NCI-H2227 (cell line): ENCODE measurements around the gene ZSWIM8.
"Not testable (repeated sequence)": the region's sequence is repeated elsewhere in the genome, so short reads cannot be mapped to it uniquely, and the experiment has no call there.

Experiments
- DNase-seq: peaks from one replicate; lab custom pipeline; 2025; ENCODE audit not compliant: unreplicated experiment; lab: John Stamatoyannopoulos, UW

The ZSWIM8 gene

DNA sequence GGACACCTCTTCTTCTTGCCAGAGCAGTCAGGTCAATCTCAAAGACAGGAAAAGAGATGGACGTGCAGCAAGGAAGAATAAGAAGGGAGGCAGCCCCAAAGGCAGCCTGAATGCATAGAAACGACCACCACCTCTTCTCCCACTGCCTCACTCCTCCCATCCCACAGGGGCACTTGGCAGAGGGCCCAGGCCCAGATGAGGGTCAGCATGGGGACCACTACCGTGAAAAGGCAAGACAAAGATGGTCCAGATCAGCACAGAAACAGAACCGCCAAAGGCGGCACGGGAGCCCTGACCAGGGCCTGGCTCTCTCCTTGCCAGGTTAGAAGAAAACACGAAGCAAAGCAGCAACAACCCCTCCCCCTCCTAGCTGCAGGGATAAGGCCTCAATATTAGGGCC lies 27.9 kb downstream of the ZSWIM8 start:
- DNase-seq: no peak

DNA sequence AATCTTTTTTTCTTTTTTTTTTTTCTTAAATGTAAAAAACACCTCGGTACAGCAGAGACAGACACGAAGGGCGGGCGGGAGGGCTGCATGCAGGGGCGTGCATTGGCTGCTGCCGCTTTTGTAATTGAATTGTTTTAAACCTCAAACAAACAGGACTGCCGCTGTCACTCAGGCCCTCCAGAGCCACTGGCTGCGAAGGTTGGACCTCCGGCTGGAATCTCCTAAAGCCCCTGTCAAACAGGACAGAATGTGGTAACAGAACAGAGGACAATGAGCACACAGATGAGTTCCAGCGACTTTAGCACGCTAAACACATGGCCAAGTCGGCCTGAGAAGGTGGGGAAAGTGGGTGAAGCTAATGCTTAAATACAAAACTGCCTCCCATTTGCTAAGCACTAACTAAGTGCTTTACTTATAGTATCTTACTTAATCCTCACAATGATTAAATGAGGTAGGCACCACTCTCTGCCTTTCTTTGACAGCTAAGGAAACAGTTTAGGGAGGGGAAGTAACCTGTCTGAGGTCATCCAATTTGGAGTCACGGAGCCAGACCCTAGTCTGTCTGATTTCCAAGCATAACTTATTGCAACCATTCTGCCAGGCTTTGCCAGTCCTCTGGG lies 29.0 kb downstream of the ZSWIM8 start:
- DNase-seq: no peak

DNA sequence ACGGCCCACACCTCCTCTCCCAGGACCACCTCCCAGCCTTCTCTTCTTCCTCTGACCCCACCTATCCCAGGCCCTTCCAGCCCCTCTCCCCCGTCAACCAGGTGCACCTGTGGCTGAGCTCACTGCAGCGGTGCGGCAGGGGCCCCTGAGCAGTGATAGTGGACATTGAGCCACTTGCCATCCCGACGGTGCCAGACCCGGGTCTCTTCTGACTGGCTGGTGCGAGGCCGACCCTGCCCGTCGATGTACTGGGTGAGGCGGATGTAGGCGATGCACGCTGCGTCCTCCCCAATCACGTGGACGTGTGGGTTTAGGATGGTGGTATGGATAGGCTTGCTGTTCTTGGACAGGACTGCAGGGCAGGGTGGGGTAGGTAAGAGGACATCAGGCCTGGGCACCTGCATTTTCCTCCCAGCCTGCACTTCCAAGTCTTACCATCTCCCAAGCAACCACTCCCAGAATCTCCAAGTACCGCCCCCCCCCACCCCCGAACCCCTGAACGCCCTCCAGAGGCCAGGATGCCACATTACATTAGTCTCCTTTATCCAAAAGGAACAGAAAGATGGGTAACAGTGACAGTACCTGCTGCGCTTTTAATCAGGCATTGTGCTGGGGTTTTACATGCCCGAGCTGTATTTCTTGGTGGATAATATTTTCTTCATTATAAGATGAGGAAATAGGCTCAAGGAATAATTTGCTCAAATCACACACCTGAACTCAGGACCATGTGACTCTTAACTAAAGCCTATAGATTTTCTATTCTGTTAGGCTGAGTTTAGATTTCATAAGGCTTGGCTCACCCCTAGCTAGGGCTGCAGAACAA lies 29.7 kb downstream of the ZSWIM8 start:
- no peak for DNase-seq

DNA sequence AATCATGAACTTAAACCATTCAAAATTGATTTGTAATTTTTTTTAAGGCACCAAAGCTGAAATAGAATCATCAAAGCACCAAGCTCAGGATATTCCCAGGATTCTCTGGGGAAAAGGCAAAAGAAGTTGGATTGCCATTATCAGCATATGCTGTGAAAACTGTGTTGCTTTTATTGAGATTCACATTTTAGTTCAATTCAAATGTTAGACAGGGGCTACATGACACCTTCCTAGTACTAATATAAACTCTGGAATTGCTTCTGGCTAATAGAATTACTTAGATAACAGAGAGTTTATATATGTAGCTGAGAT lies 30.3 kb downstream of the ZSWIM8 start:
- no peak for DNase-seq

DNA sequence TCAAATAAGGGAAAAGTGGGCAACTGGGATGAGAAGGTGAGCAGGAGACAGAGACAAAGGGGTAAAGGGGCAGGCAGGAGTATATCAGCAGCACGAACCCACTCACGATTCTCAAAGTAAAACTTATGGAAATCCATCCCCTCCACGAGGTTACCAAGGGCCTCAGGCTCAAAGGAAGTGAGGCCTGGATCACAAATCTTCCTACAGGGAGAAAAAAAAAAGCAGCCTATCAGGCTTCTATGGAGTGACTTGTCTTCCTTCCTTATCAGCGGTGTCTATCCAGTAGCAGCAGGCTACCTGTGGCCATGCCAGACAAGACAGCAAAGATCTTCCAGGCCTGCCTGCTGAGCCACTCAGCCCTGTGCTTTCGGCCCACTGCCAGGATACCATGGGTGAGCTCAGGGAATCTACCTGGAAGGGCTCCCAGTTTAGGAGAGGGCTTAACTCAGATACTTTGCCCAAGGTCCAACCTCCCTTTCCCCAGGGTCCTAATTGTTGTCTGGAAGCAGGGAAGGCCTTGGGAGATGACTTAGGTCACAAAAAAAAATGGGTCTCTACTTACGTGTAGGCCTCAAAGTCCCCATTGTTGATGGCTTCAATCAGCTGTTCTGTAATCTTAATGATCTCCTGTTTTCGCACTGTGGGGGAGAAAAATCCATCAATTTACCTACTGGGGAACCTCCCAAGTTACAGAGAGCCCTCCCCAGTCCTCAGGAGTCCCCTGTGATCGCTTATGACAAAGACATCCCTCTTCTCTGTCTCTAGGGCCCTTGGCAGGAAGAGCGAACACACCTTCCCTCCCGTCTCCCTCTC lies 31.7 kb downstream of the ZSWIM8 start:
- DNase-seq: no peak

DNA sequence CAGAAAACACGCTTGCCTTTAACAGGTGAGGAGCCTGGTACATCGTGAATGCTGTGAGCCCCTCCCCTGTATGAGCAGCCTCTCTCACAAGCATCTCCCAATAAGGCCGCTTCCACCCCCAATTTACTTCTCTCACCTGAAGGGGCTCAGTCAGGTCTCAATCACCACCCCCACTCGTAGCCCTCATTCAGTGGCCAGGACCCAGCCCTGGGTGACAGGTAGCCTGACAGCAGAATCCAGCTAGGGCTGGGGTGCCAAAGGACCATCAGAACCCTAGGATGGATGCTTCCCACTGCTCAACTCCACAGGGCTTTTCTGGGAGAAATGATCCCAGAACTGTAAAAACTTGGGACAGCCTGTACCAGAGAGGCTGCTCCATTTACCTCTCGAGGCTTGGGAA lies 32.4 kb downstream of the ZSWIM8 start:
- no peak for DNase-seq

DNA sequence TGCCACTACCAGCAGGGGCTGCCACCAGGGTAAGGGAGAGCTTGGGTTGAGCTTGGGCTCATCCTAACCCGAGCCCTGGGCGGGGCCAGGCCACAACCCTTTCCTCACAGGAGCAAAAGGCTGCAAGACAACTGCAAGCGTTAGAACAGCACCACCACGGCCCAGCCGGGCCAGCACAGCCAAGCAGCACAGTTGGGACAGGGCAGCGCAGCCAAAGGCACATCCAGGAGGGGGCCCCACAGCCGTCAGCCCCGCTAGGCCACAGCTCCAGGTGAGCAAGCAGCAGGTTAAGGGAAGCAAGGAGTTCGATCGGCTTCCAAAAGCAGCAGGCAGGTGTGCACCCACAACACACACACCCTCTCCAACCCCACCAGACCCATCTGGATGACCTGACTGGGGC lies 33.0 kb downstream of the ZSWIM8 start:
- no peak for DNase-seq

DNA sequence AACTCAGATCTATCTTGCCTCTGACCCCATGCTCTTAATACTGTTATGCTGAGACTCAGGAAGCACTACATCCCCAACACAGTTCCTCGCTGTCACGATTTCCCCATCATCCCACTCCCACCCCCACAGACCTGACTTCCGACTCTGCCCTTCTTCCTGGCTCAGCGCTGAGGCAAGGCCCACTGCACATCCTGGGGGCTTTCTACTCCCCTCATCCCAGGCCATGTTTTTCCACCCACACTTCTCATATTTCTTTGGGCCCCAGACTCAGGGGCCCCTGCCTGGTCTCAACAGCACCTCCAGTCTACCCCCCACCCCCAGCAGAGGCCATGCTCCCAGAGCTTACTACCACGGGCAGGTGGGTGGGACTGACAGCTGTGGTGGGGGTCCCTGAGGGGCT lies 33.7 kb downstream of the ZSWIM8 start:
- DNase-seq: no peak

DNA sequence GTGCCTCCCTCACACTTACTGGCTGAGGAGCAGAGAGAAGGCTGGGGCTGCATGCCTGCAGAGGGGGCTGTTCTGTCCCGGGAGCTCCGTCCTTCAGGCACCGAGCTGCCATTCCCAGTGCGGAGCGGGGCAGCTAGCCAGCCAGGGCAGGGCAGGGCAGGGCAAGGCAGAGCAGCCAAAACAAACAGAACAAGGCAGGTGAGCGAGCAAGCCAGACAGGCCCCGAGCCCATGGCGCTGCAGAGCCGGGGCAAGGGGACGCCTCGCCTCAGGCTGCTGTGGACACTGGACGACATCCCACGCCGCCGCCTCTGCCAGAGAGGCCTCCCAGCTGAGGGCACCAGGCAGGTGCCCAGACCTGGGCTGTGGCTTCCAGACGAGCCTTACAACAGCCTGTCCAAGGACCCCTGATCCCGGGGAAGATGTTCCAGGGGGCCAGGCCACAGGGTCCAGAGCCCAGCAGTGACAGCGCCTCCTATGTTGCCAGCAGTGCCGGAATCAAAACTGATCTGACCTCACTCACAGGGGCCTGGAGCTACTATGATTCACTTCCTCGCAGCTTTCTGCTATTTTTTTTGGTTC lies 34.2 kb downstream of the ZSWIM8 start:
- DNase-seq: no peak

DNA sequence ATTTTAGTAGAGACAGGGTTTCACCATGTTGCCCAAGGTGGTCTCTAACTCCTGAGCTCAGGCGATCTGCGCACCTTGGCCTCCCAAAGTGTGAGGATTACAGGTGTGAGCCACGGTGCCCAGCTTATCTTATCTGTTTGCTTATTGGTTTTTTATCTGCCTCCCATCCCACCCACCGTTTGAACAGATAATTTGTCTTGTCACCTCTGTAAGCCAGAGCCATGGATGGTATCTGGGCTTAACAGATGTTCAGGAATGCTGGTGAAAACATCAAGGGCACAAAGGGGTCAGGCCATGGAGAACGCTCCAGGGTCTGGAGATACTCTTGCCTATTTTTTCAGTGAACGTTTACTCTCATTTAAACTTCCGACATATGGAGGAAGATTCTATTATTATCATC lies 38.0 kb downstream of the ZSWIM8 start:
- no peak for DNase-seq

DNA sequence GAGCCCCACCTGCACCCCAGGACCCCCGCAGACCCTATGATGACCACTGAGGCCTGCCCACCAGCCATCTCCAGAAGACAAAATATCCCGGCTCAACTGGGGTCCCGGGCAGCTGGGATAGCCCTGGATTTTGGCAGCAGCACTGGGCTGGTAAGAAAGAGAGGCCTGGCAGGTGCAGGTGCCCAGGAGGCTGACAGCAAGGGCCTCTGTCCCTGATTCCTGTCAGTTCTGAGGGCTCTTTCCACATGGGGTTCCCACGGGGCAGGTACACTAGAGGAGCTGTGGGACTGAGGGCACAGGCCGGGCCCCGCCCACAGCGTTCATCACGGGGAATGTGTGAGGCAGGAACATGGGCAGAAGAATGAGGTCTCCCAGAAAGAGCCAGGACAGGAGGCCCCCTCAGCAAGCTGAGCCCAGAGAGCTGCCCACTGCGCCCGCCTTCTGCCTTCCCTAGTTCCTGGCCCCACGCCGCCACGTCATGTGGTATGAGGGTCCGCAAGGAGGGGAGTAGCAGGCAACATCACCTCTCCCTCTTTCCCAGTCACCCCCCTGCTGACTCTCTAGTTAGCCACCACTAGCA lies 38.8 kb downstream of the ZSWIM8 start:
- no peak for DNase-seq

DNA sequence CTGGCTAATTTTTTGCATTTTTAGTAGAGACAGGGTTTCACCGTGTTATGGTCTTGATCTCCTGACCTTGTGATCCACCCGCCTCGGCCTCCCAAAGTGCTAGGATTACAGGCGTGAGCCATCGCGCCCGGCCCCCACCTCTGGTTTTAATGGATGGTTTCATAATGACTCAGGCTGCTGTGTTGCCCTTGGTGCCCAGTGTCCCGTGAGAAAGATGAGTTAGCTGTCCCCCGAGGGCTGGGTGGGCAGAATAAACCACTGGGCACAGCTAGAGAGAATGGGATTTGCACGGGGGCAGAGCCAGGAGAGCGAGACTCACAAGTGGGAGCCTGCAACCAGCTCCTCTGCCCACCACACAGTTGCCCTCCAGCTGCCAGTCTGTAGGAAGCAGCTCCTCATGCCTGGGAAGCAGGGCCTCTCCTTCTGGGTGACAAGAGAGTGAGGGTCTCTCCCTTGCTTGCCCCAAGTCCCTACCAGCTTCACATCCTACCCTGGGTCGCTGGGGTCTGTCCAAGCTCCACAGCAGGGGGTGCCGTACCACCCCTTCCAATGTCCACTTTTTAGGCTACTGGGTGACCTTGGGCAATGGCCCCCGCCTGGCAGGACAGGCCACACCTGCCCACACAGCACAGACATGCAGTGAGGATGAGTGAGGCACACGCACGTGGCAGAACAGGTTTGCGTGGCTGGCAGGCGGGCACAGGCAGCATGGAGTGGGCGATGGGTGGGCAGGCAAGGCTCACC lies 42.1 kb downstream of the ZSWIM8 start:
- DNase-seq: no peak

DNA sequence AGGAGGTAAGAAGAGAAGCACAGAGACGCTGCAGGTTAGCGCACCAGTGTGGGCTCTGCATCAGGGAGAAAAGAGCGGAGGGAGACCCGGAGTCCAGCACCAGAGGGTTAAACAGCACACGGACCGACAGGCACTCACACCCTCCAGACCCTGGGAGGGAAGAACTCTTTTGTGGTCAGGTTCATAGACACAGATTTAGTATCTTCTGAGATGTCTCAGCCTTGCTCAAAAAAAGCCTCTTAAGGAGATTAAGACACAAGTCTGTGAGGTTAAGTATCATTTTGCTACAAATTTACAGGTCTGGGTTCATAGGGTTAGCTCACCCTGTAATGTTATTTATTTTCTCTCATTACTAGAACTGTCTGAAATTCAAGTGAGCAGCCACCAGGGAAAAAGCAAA lies 42.8 kb downstream of the ZSWIM8 start:
- no peak for DNase-seq

DNA sequence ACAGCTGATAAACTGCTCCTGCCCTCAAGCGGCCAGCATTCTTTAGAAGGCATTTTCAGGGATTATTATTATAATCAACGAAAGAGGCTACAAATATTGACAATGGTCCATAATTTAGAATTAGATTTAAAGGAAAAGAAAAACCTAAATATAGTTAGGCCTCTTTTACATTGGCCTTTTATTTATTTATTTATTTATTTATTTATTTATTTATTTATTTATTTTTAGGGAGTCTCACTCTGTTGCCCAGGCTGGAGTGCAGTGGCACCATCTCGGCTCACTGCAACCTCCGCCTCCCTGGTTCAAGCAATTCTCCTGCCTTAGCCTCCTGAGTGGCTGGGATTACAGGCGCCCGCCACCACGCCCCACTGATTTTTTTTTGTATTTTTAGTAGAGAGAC lies 43.7 kb downstream of the ZSWIM8 start:
- DNase-seq: not testable (repeated sequence)

DNA sequence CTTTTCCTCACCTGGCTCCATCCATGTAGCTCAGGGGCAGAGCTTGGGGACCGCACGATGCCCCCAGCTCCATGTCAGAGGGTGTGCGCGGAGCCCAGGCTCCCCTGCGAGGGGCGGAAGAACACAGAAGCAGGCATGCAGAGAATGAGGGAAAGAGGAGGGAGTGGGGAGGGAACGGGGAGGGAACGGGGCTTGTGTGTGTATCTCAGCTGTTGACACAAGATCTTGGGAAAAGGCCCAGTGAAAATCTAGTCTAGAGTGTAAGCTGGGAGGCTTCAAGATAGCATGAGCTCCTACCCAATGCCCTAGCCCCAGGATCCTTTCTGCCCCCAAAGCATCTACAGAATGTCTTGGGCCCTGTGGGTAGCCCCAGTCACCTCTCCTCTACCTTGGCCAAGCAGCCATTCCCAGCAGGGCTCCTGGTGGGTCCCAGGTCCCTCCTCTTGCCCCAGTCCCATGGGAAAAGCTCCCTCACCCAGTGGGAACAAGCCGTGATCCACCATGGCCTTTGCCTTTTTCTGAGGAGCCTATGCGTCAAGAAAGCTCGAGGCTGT lies 51.1 kb downstream of the ZSWIM8 start:
- no peak for DNase-seq

DNA sequence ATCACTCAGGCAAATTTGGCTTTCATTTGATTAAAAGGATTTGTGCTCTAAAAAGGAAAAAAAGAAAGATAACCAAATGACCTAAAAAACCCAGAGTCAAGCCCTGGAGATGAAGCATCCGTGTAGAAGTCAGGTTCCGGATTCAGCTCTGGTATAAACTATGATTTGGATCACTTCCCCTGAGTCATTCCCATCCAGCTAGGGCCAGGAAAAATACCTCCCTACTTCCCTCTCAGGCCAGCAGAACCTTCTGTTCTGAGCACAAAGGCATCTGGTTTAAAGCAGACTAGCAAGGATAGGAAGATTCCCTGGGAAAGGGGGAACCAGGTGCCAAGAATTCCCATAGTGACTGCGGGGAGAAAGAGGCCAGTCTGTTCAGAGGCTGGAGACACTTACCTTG lies 51.7 kb downstream of the ZSWIM8 start:
- no peak for DNase-seq

DNA sequence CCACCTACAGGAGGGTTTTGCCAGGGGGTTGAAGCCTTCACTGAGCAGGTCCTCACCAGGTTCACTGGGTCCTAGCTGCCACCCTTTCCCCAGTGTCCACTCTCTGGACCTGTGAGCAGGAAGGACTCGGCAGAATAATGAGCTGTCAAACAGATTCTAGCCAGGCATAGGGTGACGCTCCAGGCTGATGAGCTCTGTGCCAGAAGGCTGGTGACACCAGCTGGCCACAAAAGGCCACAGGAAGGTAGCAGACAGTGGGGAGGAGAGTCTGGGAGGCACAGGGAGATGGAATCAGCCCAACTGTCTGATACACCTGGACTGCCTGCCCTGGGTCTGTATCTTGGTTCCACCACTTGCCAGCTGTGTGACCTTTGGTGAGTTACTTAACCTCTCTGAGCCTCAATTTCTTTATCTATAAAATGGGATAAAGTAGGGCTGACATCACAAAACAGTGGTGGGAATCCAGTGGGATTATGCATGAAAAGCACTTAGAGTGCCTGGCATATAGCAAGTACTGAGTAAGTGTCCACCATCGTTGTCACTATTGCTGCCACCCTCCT lies 52.7 kb downstream of the ZSWIM8 start:
- DNase-seq: no peak

DNA sequence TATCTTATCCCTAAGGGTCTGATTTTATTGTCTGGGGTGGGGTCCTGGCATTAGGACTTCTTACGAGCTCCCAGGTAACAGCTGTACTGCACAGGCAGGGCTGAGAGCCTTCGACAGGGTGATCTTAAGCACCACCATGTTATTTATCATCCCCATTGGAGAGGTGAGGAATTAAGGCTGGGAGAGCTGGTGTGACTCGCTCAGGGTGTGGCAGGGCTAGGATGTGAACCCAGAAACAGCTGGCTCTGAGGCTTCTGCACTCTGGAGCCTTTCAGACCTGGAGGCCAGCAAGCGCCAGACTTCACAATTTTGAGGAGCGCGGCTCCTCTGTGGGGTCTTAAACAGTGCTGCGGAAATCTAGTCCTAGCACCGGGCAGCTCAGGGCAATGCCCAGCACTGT lies 53.4 kb downstream of the ZSWIM8 start:
- no peak for DNase-seq

DNA sequence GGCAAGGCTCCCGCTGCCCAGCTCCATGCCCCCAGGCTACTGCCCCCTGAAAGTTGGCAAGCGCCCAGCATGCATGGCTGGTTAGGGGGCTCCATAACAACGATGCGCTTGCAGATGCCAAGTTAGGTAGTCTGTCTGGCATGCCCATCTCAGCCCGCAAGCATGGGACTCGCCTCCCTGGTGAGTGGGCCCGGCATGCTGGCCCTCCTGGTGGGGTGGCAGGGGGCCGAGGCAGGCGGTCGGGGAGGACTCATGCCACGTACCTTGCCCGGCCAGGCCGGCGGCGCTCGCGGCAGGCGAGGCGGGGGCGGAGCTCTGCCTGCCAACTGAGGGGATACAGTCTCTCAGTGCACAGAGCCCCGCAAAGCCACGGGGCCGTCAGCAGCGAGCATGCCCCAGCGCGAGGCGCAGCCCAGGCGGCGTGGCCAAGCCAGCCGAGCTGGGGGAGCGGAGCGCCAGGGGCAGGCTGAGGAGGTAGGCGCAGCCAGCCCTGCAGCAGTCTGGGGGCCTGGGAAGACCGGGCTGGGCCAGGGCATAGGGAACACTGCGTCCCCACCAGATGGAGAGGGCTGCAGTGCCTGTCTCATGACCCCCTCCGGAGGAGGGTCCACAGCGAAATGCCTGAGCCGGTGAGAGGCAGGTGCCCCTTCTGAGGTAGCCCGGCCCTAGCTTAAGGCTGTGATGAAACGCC lies 54.0 kb downstream of the ZSWIM8 start:
- no peak for DNase-seq

DNA sequence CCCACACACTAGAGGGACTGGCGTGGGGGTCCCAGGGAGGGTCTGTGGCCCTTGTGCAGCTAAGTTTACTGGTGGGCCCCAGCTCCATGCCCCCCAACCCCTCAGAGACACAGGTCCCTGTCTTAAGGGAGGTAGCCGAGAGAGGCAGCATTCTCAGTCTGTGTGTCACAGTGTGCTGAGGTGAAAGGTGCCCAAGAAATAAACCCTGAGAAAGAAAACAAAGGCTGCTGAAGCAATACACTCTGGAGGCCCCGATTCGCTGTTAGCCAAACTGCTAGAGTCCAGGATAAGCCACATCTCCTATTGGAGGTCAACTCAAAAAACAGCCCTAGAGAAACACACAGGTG lies 54.6 kb downstream of the ZSWIM8 start:
- DNase-seq: no peak
